ENCODE data around the gene AIRE. TPM values are rescaled to one million over a fixed set of nuclear protein-coding genes. Genes with fewer than 3 reads are reported as not detected.
A peak's percentile ranks its signal among the peaks of the same experiment; 100 is the strongest.

The AIRE gene
- total and polyA plus RNA-seq, 4 experiments from 2014 or later = 0.32 to 2.3 TPM; not detected in 2

DNA sequence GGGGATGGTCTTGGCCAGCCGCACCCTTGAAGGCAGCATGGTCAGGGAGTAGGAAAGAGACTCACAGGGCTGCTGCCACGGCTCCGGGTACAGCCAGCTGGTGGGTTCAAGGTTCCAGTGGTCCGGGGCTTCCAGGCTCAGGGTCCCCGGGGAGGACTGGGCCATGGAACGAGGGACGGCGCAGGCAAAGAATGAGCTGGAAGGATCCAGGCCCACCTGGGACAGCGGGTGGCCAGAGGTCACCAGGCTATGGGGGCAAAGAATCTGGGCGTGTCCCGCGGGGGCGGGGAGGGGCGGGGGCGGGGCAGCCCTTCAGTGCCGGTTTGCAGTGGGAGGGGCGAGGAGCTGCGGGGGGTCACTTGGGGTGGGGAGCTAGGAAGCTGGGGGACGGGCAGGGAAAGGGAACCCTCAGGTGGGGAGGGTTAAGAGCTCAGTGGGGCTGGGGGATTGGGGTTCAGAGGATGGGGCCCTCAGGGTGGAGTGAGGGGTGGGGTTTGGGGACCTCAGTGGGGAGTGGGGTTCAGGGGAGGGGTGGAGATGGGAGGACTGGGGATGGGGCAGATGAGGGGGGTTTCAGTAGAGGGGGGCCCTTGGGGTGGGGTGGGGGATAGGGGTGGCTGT, 23.9 kb upstream of the AIRE start, which contains the start of gene DNMT3L:
Gene DNMT3L (minus strand): TSS at position 223 of the 621 bp plus-strand sequence. CDS start 638 bp downstream, outside the sequence.
- Histone ChIP-seq H3K9me3 (ENCODE audit: control insufficient read depth in 1 of 2, low read length in 2 of 2) (no peaks in the 10 kb centered on the region), H3K27ac (ENCODE audit: low read depth, low read length) (no peak within 1 kb of the TSS), H3K36me3 (ENCODE audit: insufficient read depth, low read length) (no peaks in the 10 kb centered on the region), H3K4me3 (ENCODE audit: low read length in 2 of 2) (no peak within 1 kb of the TSS), H3K27me3 (ENCODE audit: insufficient read depth, low read length) (no peaks in the 10 kb centered on the region), H3K4me1 (ENCODE audit: insufficient read depth, low read length) (no peaks in the 10 kb centered on the region)
- Mint-ChIP-seq H3K36me3 (no peaks in the 10 kb centered on the region), H3K27ac (peak within 1 kb of the TSS in 1 of 7 donors; percentile 46), H3K27me3 (no peaks in the 10 kb centered on the region), H3K9me3 (no peaks in the 10 kb centered on the region), H3K4me1 (no peaks in the 10 kb centered on the region), H3K4me3 (no peak within 1 kb of the TSS)
- ChIA-PET POLR2A (ENCODE audit: partially characterized antibody) (no interaction called here), CTCF (ENCODE audit: partially characterized antibody) (interaction anchor here (0.8 kb wide), 1 partner anchor 37 kb away, joined by 3 read pairs; no protein-coding TSS in a partner anchor)
- DNase-seq = no peak
- intact Hi-C loops (cut with micrococcal nuclease) = no loop called here

DNA sequence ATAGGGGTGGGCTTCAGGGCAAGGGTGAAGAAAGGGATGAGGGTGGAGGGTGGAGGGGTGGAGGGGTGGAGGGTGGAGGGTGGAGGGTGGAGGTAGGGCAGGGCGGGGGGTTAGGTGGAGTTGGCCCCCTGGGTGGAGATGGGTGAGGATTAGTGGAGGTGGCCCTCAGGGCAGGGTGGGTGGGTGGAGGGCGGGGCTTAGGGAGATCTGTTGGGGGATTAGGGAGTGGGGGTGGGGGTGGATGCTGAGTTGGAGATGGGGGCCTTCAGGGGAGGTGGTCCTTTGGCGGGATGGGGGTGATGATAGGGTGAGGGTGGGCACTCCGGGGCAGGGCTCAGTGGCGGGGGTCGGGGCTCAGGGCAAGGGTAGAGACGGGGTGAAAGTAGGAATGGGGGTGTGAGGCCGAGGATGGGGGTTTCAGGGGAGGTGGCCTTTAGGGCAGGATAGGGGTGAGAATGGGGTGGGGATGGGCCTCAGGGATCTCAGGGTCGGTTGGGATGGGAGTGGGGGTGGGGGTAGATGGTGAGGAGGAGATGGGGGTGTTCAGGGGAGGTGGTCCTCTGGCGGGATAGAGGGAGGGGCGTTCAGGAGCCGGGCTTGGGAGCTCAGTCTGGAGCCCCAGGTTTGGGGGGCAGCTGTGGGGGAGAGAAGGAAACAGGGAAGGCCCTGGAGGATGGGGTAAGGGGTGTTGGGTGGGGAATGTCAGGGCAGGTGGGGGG, 23.2 kb upstream of the AIRE start:
- Mint-ChIP-seq H3K27me3 (no peaks in the 10 kb centered on the region), H3K4me3 (no peak overlapping the region), H3K4me1 (no peaks in the 10 kb centered on the region), H3K27ac (no peak overlapping the region), H3K9me3 (no peaks in the 10 kb centered on the region), H3K36me3 (no peaks in the 10 kb centered on the region)
- H3K36me3 ChIP-seq (ENCODE audit: insufficient read depth, low read length) = no peaks in the 10 kb centered on the region
- H3K4me3 ChIP-seq (ENCODE audit: low read length in 2 of 2) = no peak overlapping the region
- no peak for DNase-seq
- no peak overlapping the region for H3K27ac ChIP-seq (ENCODE audit: low read depth, low read length)
- H3K9me3 ChIP-seq (ENCODE audit: control insufficient read depth in 1 of 2, low read length in 2 of 2) = no peaks in the 10 kb centered on the region
- POLR2A ChIA-PET (ENCODE audit: partially characterized antibody) = no interaction called here
- no peaks in the 10 kb centered on the region for H3K27me3 ChIP-seq (ENCODE audit: insufficient read depth, low read length)
- intact Hi-C loops (cut with micrococcal nuclease) = no loop called here
- no peaks in the 10 kb centered on the region for H3K4me1 ChIP-seq (ENCODE audit: insufficient read depth, low read length)
- CTCF ChIA-PET (ENCODE audit: partially characterized antibody) = interaction anchor here (0.8 kb wide), 1 partner anchor 36 kb away, joined by 3 read pairs; no protein-coding TSS in a partner anchor

DNA sequence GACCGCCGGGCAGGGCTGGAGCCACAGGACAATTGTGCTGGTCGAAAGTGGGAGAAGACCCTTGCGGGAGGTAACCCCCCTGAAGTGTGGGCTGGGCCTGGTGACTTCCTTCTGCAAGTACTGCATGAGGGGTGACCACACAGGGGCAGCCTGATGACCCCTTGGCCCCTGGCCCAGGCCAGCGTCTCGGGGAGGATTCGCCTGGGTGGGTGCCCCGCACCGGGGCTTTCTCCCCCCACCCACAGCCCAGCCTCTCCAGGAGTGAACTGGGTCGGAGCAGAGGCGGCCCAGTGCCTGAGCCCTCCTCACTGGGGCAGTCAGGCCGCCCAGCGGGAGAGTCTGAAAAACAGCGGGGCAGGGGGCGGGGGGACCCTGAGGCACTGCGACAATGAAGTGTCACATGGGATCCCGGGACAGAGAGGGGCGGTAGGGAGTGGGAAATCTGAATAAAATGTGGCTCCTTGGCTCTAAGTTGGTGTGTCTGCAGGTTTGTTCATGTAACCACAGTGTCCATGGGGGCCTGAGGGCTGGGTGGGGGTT, 22.4 kb upstream of the AIRE start:
- no peak overlapping the region for H3K27ac Mint-ChIP-seq
- H3K4me3 Mint-ChIP-seq = no peak overlapping the region
- Histone ChIP-seq H3K4me3 (ENCODE audit: low read length in 2 of 2) (no peak overlapping the region), H3K36me3 (ENCODE audit: insufficient read depth, low read length) (no peaks in the 10 kb centered on the region), H3K27me3 (ENCODE audit: insufficient read depth, low read length) (no peaks in the 10 kb centered on the region), H3K9me3 (ENCODE audit: control insufficient read depth in 1 of 2, low read length in 2 of 2) (no peaks in the 10 kb centered on the region), H3K4me1 (ENCODE audit: insufficient read depth, low read length) (no peaks in the 10 kb centered on the region), H3K27ac (ENCODE audit: low read depth, low read length) (no peak overlapping the region)
- ChIA-PET CTCF (ENCODE audit: partially characterized antibody) (interaction anchor here (0.7 to 1.2 kb wide), 2 partner anchors 13 to 35 kb away, joined by 3 to 4 read pairs; no protein-coding TSS in a partner anchor), POLR2A (ENCODE audit: partially characterized antibody) (no interaction called here)
- intact Hi-C loops (cut with micrococcal nuclease) = no loop called here
- no peaks in the 10 kb centered on the region for H3K27me3 Mint-ChIP-seq
- H3K9me3 Mint-ChIP-seq = no peaks in the 10 kb centered on the region
- DNase-seq = no peak
- no peaks in the 10 kb centered on the region for H3K36me3 Mint-ChIP-seq
- peaks cover 0 to 1% (median 0%) of the 10 kb centered on the region in 4 donors for H3K4me1 Mint-ChIP-seq

DNA sequence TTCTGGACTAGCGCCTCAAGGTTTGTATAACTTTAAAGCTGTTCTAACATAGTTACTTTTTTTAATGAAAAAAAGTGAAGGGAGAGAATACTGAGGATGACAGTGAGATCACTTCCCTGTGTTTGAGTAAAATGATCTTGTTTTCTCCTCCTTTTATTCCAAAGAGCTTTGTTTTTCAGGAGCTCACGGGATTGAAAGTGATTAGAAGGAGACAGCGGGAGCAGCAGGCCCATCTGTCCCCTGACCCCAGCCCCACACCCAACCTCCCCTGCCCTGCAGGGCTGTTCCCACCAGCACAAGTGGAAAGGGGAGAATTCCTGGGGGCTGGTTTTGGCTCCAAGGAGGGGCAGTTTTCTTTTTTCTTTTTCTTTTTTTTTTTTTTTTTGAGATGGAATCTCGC, 21.9 kb upstream of the AIRE start:
- Mint-ChIP-seq H3K4me3 (no peak overlapping the region), H3K36me3 (no peaks in the 10 kb centered on the region), H3K27me3 (no peaks in the 10 kb centered on the region), H3K9me3 (no peaks in the 10 kb centered on the region), H3K27ac (no peak overlapping the region), H3K4me1 (peaks cover 0 to 1% (median 0%) of the 10 kb centered on the region in 4 donors)
- no peak for DNase-seq
- Histone ChIP-seq H3K4me1 (ENCODE audit: insufficient read depth, low read length) (no peaks in the 10 kb centered on the region), H3K36me3 (ENCODE audit: insufficient read depth, low read length) (no peaks in the 10 kb centered on the region), H3K27ac (ENCODE audit: low read depth, low read length) (no peak overlapping the region), H3K27me3 (ENCODE audit: insufficient read depth, low read length) (no peaks in the 10 kb centered on the region), H3K9me3 (ENCODE audit: control insufficient read depth in 1 of 2, low read length in 2 of 2) (no peaks in the 10 kb centered on the region), H3K4me3 (ENCODE audit: low read length in 2 of 2) (no peak overlapping the region)
- ChIA-PET CTCF (ENCODE audit: partially characterized antibody) (interaction anchor here (0.7 to 1.2 kb wide), 2 partner anchors 13 to 34 kb away, joined by 3 to 4 read pairs; no protein-coding TSS in a partner anchor), POLR2A (ENCODE audit: partially characterized antibody) (no interaction called here)
- intact Hi-C loops (cut with micrococcal nuclease) = no loop called here

DNA sequence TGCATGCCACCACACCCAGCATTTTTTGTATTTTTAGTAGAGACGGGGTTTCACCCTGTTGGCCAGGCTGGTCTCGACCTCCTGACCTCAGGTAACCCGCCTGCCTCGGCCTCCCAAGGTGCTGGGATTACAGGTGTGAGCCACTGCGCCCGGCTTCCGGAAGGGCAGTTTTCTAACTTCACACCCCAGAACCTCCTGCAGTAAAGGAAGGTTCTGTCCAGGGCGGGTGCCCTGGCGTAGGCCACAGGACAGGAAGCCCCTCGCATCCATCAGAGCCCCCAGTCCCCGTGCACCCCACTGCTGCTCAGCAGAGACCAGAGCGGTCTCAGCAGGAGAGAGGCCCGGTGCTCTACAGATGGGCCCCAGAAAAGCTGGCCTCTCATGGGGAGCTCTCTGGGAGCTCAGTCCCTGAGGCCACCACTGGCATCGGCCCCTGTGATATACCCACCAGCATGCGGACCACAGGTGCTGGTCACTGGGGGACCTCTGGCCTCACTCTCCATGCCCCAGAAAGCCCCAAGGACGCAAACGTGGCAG, 19.9 kb upstream of the AIRE start:
- Mint-ChIP-seq H3K27me3 (no peaks in the 10 kb centered on the region), H3K4me1 (peaks cover 0 to 1% (median 0%) of the 10 kb centered on the region in 4 donors), H3K36me3 (no peaks in the 10 kb centered on the region), H3K9me3 (no peaks in the 10 kb centered on the region), H3K4me3 (no peak overlapping the region), H3K27ac (no peak overlapping the region)
- DNase-seq = no peak
- Histone ChIP-seq H3K4me3 (ENCODE audit: low read length in 2 of 2) (no peak overlapping the region), H3K4me1 (ENCODE audit: insufficient read depth, low read length) (no peaks in the 10 kb centered on the region), H3K27ac (ENCODE audit: low read depth, low read length) (no peak overlapping the region), H3K36me3 (ENCODE audit: insufficient read depth, low read length) (no peaks in the 10 kb centered on the region), H3K9me3 (ENCODE audit: control insufficient read depth in 1 of 2, low read length in 2 of 2) (no peaks in the 10 kb centered on the region), H3K27me3 (ENCODE audit: insufficient read depth, low read length) (no peaks in the 10 kb centered on the region)
- intact Hi-C loops (cut with micrococcal nuclease) = no loop called here
- CTCF ChIA-PET (ENCODE audit: partially characterized antibody) = no interaction called here
- POLR2A ChIA-PET (ENCODE audit: partially characterized antibody) = no interaction called here

DNA sequence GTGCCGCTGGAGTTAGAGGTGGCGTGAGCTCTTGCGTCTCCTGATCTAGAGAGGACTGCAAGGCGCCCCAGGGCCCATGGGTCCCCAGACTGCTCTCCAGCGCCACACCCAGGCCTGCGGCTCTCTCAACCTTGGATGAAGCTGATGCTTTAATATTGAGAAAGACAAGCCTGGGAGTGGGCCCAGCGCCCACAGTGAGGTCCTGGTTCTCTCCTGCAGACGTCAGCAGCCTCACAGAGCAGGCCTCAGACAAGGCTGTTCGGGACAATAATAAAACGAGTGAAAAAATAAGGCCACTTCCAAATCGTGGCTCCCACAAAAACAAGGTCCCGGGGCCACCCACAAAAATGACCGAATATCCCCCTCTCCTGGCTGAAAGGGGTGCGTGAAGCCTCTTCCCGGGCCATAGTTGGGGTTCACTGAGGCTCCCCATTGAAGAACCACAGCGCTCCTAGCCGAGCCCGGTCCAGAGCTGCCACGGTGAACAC, 18.0 kb upstream of the AIRE start:
- ChIA-PET POLR2A (ENCODE audit: partially characterized antibody) (no interaction called here), CTCF (ENCODE audit: partially characterized antibody) (interaction anchor here (0.7 to 2.2 kb wide), 3 partner anchors 9 to 30 kb away, joined by 3 to 7 read pairs (median 5); no protein-coding TSS in a partner anchor)
- no peak overlapping the region for H3K4me3 Mint-ChIP-seq
- DNase-seq = peak in 4 of 5 donors; percentile 16 to 39 (median 21)
- H3K36me3 Mint-ChIP-seq = no peaks in the 10 kb centered on the region
- Histone ChIP-seq H3K36me3 (ENCODE audit: insufficient read depth, low read length) (no peaks in the 10 kb centered on the region), H3K4me1 (ENCODE audit: insufficient read depth, low read length) (no peaks in the 10 kb centered on the region), H3K9me3 (ENCODE audit: control insufficient read depth in 1 of 2, low read length in 2 of 2) (no peaks in the 10 kb centered on the region), H3K27ac (ENCODE audit: low read depth, low read length) (no peak overlapping the region), H3K27me3 (ENCODE audit: insufficient read depth, low read length) (no peaks in the 10 kb centered on the region), H3K4me3 (ENCODE audit: low read length in 2 of 2) (no peak overlapping the region)
- intact Hi-C loops (cut with micrococcal nuclease) = no loop called here
- H3K9me3 Mint-ChIP-seq = no peaks in the 10 kb centered on the region
- H3K4me1 Mint-ChIP-seq = peaks cover 0 to 1% (median 0%) of the 10 kb centered on the region in 4 donors
- no peaks in the 10 kb centered on the region for H3K27me3 Mint-ChIP-seq
- no peak overlapping the region for H3K27ac Mint-ChIP-seq

DNA sequence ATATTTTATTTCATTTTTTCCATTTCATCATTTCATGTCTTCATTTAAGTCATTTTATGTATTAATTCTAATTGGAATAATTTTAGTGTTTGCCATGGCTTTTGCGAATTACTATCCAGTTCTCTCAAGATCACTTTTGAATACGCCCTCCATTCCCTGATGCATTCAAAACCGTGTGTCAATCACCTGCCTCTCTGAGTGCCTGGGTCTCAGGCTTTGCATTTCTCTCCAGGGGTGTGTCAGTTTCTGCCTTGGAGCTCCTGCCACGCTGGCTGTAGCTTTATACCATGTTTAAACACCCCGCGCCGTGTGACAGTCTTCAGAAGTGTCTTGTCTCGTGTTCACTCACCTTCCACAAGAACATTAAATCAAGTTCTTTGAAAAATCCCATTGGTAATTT, 16.6 kb upstream of the AIRE start:
- ChIA-PET POLR2A (ENCODE audit: partially characterized antibody) (no interaction called here), CTCF (ENCODE audit: partially characterized antibody) (no interaction called here)
- no peaks in the 10 kb centered on the region for H3K9me3 Mint-ChIP-seq
- Histone ChIP-seq H3K9me3 (ENCODE audit: control insufficient read depth in 1 of 2, low read length in 2 of 2) (no peaks in the 10 kb centered on the region), H3K4me3 (ENCODE audit: low read length in 2 of 2) (no peak overlapping the region), H3K27ac (ENCODE audit: low read depth, low read length) (no peak overlapping the region), H3K36me3 (ENCODE audit: insufficient read depth, low read length) (no peaks in the 10 kb centered on the region), H3K4me1 (ENCODE audit: insufficient read depth, low read length) (no peaks in the 10 kb centered on the region), H3K27me3 (ENCODE audit: insufficient read depth, low read length) (no peaks in the 10 kb centered on the region)
- intact Hi-C loops (cut with micrococcal nuclease) = no loop called here
- no peak overlapping the region for H3K4me3 Mint-ChIP-seq
- no peak overlapping the region for H3K27ac Mint-ChIP-seq
- DNase-seq = no peak
- H3K4me1 Mint-ChIP-seq = peaks cover 0 to 1% (median 0%) of the 10 kb centered on the region in 4 donors
- H3K36me3 Mint-ChIP-seq = no peaks in the 10 kb centered on the region
- H3K27me3 Mint-ChIP-seq = no peaks in the 10 kb centered on the region

Data from CD4-positive, alpha-beta memory T cell (primary cell).